ENCODE results near the gene SYNE1.
"Not testable (repeated sequence)": the region's sequence is repeated elsewhere in the genome, so short reads cannot be mapped to it uniquely, and the experiment has no call there.

Gene SYNE1

GRCh38 chr6:152482289-152482688 is 154.9 kb downstream of the SYNE1 start:
- no peak for DNase-seq (ENCODE audit: low read depth)

- no peak for DNase-seq (ENCODE audit: low read depth)
Observed at GRCh38 chr6:152478377-152479010, 158.7 kb downstream of the SYNE1 start.

GRCh38 chr6:152474354-152474753 is 162.8 kb downstream of the SYNE1 start:
- no peak for DNase-seq (ENCODE audit: low read depth)

- DNase-seq (ENCODE audit: low read depth): no peak
Observed at GRCh38 chr6:152472325-152472724, 164.8 kb downstream of the SYNE1 start.

- DNase-seq (ENCODE audit: low read depth): no peak
Observed at GRCh38 chr6:152471456-152472265, 165.5 kb downstream of the SYNE1 start.

GRCh38 chr6:152463164-152463563 is 174.0 kb downstream of the SYNE1 start:
- no peak for DNase-seq (ENCODE audit: low read depth)

GRCh38 chr6:152462716-152463115 is 174.4 kb downstream of the SYNE1 start:
- DNase-seq (ENCODE audit: low read depth): no peak

GRCh38 chr6:152461556-152461955 is 175.6 kb downstream of the SYNE1 start:
- DNase-seq (ENCODE audit: low read depth): no peak

GRCh38 chr6:152458648-152459644 is 178.2 kb downstream of the SYNE1 start:
- DNase-seq (ENCODE audit: low read depth): no peak

- DNase-seq (ENCODE audit: low read depth): no peak
Observed at GRCh38 chr6:152457949-152458624, 179.1 kb downstream of the SYNE1 start.

- DNase-seq (ENCODE audit: low read depth): no peak
Observed at GRCh38 chr6:152454003-152454402, 183.2 kb downstream of the SYNE1 start.

GRCh38 chr6:152453421-152453820 is 183.7 kb downstream of the SYNE1 start:
- no peak for DNase-seq (ENCODE audit: low read depth)

GRCh38 chr6:152452639-152453038 is 184.5 kb downstream of the SYNE1 start:
- no peak for DNase-seq (ENCODE audit: low read depth)

GRCh38 chr6:152450519-152450918 is 186.6 kb downstream of the SYNE1 start:
- no peak for DNase-seq (ENCODE audit: low read depth)

GRCh38 chr6:152441902-152442301 is 195.3 kb downstream of the SYNE1 start:
- DNase-seq (ENCODE audit: low read depth): no peak

- no peak for DNase-seq (ENCODE audit: low read depth)
Observed at GRCh38 chr6:152435816-152436215, 201.3 kb downstream of the SYNE1 start.

- no peak for DNase-seq (ENCODE audit: low read depth)
Observed at GRCh38 chr6:152432758-152433157, 204.4 kb downstream of the SYNE1 start.

GRCh38 chr6:152428126-152428525 is 209.0 kb downstream of the SYNE1 start:
- no peak for DNase-seq (ENCODE audit: low read depth)

- DNase-seq (ENCODE audit: low read depth): no peak
Observed at GRCh38 chr6:152426276-152426675, 210.9 kb downstream of the SYNE1 start.

GRCh38 chr6:152423216-152424103 is 213.7 kb downstream of the SYNE1 start:
- DNase-seq (ENCODE audit: low read depth): no peak

GRCh38 chr6:152421496-152421895 is 215.7 kb downstream of the SYNE1 start:
- not testable (repeated sequence) for DNase-seq (ENCODE audit: low read depth)

Data from activated T-helper 1 cell treated with Interleukin-2 at 50 U/mL for 16 hours (primary cell).